AG09319 (cell line): ENCODE data around the gene SEPTIN2.
"Not testable (repeated sequence)": the region's sequence is repeated elsewhere in the genome, so short reads cannot be mapped to it uniquely, and the experiment has no call there.

Experiments used
- DNase-seq: peaks from one replicate; pipeline ENCODE4 v3.0.0-alpha.2; 2010; ENCODE audit warnings: low read depth; ENCODE audit errors: extremely low read depth
- TF ChIP-seq, protein P1 (sequence below): IDR thresholded peaks from 2 replicates; pipeline ENCODE4 v1.5.1; 2011; ENCODE audit warnings: low read depth, mild to moderate bottlenecking, inconsistent platforms, low read length, moderate library complexity

SEPTIN2 gene

GRCh38 chr2:241390301-241391206 lies 74.8 kb downstream of the SEPTIN2 start:
- TF ChIP-seq, protein P1, sequence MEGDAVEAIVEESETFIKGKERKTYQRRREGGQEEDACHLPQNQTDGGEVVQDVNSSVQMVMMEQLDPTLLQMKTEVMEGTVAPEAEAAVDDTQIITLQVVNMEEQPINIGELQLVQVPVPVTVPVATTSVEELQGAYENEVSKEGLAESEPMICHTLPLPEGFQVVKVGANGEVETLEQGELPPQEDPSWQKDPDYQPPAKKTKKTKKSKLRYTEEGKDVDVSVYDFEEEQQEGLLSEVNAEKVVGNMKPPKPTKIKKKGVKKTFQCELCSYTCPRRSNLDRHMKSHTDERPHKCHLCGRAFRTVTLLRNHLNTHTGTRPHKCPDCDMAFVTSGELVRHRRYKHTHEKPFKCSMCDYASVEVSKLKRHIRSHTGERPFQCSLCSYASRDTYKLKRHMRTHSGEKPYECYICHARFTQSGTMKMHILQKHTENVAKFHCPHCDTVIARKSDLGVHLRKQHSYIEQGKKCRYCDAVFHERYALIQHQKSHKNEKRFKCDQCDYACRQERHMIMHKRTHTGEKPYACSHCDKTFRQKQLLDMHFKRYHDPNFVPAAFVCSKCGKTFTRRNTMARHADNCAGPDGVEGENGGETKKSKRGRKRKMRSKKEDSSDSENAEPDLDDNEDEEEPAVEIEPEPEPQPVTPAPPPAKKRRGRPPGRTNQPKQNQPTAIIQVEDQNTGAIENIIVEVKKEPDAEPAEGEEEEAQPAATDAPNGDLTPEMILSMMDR: no peak
- DNase-seq: no peak

DNA sequence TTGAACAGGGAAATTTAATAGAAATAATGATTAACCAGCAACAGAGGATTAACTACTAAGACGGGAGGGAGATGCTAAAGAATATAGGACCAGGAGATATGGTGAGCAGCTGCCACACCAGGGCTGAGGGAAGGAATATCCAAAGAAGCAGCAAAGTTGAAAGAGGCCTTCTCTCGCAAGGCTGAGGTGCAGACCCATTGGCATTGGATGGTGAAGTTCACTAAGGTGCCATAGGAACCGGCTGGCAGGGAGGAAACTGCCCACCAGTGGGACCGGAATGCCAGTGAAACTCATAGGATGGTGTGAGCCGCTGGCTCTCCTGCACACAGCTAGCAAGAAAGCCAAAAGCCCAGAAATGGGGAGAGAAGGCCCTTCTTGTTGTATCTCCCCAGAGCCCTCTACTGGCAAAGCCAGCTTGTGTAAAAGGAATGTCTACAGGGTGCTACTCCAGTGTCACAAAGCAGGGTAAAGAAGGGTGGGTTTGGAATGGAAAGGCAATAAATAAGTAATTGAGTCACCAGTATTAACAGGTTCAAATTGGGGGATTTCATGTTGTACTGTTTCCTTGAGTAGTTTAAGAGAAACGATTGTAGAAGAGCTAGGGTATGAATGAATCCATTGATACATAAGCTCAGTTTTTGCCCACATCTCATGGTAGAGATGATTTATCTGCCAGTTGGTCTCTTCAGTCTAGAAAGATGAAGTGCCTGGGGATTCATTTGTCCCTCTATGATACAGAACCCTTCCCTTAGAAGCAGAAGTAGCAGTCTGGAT lies 76.4 kb downstream of the SEPTIN2 start:
- peak; percentile 32 for DNase-seq
- TF ChIP-seq, protein P1: peak; percentile 59

DNA sequence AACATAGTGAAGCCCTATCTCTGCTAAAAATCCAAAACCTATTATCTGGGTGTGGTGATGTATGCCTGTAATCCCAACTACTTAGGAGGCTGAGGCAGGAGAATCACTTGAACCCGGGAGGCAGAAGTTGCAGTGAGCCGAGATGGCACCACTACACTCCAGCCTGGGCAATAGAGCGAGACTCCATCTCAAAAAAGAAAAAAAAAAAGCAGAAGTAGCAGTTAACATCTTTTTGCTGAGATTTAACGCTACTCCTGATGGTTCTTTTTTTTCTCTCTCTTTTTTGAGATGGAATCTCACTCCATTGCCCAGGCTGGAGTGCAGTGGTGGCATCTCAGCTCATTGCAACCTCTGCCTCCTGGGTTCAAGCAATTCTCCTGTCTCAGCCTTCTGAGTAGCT lies 77.0 kb downstream of the SEPTIN2 start:
- DNase-seq: not testable (repeated sequence)

DNA sequence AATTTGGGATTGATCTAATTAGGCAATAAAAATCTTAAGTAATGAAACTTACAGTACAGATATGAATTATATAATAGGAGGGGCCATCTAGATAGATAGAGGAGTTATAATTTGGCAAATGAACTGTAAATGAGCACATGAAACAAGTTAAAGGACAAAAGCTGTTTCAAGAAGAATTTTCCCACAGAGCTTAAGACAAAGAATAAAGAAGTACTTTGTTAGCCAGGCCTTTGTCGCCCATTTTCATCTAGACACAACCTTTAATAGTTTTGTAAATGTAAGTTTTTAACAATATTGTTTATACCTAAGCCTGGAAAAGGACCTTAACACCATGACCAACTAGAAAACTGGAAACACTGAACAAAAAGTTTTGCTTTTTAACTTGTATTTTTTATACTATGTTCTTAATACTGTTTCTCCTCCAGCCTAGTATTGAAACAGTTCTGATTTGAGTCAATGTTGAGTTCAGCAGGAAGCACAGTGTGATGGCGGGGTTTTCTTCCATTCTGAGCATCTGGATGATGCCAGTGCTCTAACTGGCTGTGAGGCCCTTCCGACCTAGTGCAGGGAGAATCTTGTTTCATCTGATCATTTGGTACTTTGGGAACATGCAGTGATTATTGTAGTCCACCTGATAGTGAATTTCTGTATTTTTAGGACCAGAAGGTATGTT lies 77.9 kb downstream of the SEPTIN2 start:
- TF ChIP-seq, protein P1: no peak
- DNase-seq: no peak

- not testable (repeated sequence) for DNase-seq
Measured at GRCh38 chr2:241396809-241397208, 81.1 kb downstream of the SEPTIN2 start.

DNA sequence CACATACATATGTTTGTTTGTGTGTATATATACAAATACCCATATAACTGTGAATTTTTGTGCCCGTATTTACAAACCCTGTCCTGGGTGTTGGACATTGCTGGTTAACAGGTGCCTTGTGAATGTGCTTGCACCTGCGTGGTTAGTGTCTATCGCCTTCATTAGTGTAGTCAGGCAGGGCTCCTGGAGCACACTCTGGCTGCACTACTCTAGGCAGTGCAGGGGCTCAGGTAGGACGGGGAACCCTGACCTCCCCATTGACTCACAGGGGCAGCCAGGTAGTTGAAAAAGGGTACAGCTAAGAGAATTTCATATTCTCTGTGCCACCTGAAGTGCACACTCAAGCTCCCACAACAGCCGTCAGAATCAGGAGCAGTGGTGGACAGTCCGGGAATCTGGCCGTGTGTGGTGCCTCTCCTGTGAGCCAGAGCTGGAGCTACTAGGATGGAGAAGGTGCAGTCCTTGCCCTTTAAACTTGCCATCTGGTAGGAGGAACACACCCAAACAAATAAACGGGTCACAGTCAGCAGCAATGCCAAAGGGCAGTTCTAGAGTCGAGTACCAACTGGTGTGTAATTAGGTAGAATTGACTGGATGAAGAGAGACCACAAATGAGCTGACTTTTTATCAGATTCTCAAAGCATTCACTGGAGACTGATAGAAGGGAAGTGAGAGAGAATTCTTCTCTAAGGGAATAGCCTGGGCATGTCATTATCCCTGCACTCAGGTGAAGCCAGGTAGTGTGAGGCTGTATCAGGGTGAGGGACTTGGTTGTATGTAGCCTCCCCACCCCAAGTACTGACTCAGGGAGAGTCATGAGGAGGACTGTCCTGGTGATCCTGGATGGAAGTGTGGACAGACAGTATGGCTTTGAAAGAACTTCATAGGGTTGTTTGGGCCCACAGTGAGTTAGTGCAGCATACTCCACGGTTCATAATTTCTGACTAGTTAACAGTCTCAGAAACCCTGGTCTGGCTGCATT lies 84.5 kb downstream of the SEPTIN2 start:
- DNase-seq: no peak
- TF ChIP-seq, protein P1: no peak
